Osteocyte (in vitro differentiated cells): Measurements from ENCODE around the gene CSMD2. TPM values are rescaled to one million over a fixed set of nuclear protein-coding genes. Genes with fewer than 3 reads are reported as not detected.

Source experiments
- DNase-seq: peaks from one replicate; pipeline ENCODE4 v3.0.0; 2021; ENCODE audit warnings: mixed read lengths; ENCODE audit not compliant: unreplicated experiment; ENCODE audit errors: extremely low spot score
- H3K27ac Mint-ChIP-seq: one replicate; pipeline ENCODE4 v1.8.0; 2021; ENCODE audit warnings: mild to moderate bottlenecking, mixed read lengths; ENCODE audit not compliant: unreplicated experiment
- H3K27me3 Mint-ChIP-seq: one replicate; pipeline ENCODE4 v1.8.0; 2021; ENCODE audit warnings: mixed read lengths; ENCODE audit not compliant: unreplicated experiment
- H3K36me3 Mint-ChIP-seq: one replicate; pipeline ENCODE4 v1.8.0; 2021; ENCODE audit warnings: mixed read lengths; ENCODE audit not compliant: unreplicated experiment
- H3K4me1 Mint-ChIP-seq: one replicate; pipeline ENCODE4 v1.8.0; 2021; ENCODE audit warnings: mixed read lengths; ENCODE audit not compliant: unreplicated experiment
- H3K4me3 Mint-ChIP-seq: one replicate; pipeline ENCODE4 v1.8.0; 2021; ENCODE audit warnings: mild to moderate bottlenecking, moderate library complexity, mixed read lengths; ENCODE audit not compliant: unreplicated experiment
- H3K9me3 Mint-ChIP-seq: one replicate; pipeline ENCODE4 v1.8.0; 2021; ENCODE audit warnings: mixed read lengths; ENCODE audit not compliant: unreplicated experiment
- long read RNA-seq: library from polyadenylated mRNA; unstranded; transcript quantifications from one replicate; pipeline ENCODE4 v2.0.0, GENCODE V29; 2021
- total RNA-seq: library from RNA; stranded (reverse); gene quantifications from 2 replicates; pipeline ENCODE4 v1.2.1, GENCODE V29; 2021
- TF ChIP-seq, protein P1 (sequence below): fragments of 200-600 bp; sonication (generic); IDR thresholded peaks from 2 replicates; pipeline ENCODE4 v1.5.0; 2021; ENCODE audit warnings: antibody characterized with exemption, mild to moderate bottlenecking, moderate library complexity

The CSMD2 gene
- total RNA-seq: not detected in 2 replicates
- long read RNA-seq: 0 reads

- H3K4me3 Mint-ChIP-seq: peak within 1 kb of the TSS; percentile 54
- TF ChIP-seq, protein P1, sequence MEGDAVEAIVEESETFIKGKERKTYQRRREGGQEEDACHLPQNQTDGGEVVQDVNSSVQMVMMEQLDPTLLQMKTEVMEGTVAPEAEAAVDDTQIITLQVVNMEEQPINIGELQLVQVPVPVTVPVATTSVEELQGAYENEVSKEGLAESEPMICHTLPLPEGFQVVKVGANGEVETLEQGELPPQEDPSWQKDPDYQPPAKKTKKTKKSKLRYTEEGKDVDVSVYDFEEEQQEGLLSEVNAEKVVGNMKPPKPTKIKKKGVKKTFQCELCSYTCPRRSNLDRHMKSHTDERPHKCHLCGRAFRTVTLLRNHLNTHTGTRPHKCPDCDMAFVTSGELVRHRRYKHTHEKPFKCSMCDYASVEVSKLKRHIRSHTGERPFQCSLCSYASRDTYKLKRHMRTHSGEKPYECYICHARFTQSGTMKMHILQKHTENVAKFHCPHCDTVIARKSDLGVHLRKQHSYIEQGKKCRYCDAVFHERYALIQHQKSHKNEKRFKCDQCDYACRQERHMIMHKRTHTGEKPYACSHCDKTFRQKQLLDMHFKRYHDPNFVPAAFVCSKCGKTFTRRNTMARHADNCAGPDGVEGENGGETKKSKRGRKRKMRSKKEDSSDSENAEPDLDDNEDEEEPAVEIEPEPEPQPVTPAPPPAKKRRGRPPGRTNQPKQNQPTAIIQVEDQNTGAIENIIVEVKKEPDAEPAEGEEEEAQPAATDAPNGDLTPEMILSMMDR: no peak
- H3K36me3 Mint-ChIP-seq: no peaks in the 10 kb centered on the region
- no peaks in the 10 kb centered on the region for H3K9me3 Mint-ChIP-seq
- H3K27ac Mint-ChIP-seq: no peak within 1 kb of the TSS
- H3K27me3 Mint-ChIP-seq: peaks cover 50% of the 10 kb centered on the region
- H3K4me1 Mint-ChIP-seq: peaks cover 16% of the 10 kb centered on the region
- DNase-seq: no peak
Measured at GRCh38 chr1:34164771-34165391, at the start of gene CSMD2. CSMD2 (minus strand) TSS chr1:34165230; CDS start chr1:34165097, 133 bp downstream.

- Mint-ChIP-seq H3K4me3 (no peak overlapping the region), H3K36me3 (no peaks in the 10 kb centered on the region), H3K9me3 (no peaks in the 10 kb centered on the region), H3K4me1 (no peaks in the 10 kb centered on the region), H3K27ac (no peak overlapping the region), H3K27me3 (no peaks in the 10 kb centered on the region)
- TF ChIP-seq, protein P1: no peak
- DNase-seq: no peak
Measured at GRCh38 chr1:34213956-34214355, 48.9 kb upstream of the CSMD2 start.

- no peak overlapping the region for H3K4me3 Mint-ChIP-seq
- TF ChIP-seq, protein P1: no peak
- H3K27me3 Mint-ChIP-seq: no peaks in the 10 kb centered on the region
- no peak for DNase-seq
- no peaks in the 10 kb centered on the region for H3K9me3 Mint-ChIP-seq
- no peaks in the 10 kb centered on the region for H3K4me1 Mint-ChIP-seq
- no peak overlapping the region for H3K27ac Mint-ChIP-seq
- no peaks in the 10 kb centered on the region for H3K36me3 Mint-ChIP-seq
Measured at GRCh38 chr1:34212673-34213072, 47.6 kb upstream of the CSMD2 start.

DNA sequence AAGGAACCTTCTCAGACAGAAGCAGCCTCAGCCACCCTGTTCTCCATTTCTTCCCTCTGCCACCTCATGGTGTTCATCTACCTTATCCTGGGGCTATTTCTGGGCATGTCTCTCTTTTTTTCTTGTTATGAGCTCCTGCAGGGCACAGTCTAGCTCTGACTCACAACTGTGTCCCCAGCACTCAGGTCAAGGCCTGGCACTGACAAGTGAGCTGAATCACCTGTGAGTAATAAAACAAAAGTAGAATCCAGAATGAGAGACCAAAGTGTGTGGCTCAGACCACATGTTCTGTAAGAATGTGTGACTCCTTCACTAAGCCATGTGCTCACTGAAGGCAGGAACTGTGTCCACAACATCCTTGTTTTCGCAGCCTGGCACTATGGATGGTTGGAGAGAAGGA, 34.9 kb upstream of the CSMD2 start:
- no peak for DNase-seq
- Mint-ChIP-seq H3K4me3 (no peak overlapping the region), H3K27ac (no peak overlapping the region), H3K36me3 (no peaks in the 10 kb centered on the region), H3K9me3 (peaks cover 14% of the 10 kb centered on the region), H3K4me1 (no peaks in the 10 kb centered on the region), H3K27me3 (no peaks in the 10 kb centered on the region)
- TF ChIP-seq, protein P1: no peak

- TF ChIP-seq, protein P1: no peak
- peaks cover 26% of the 10 kb centered on the region for H3K9me3 Mint-ChIP-seq
- no peaks in the 10 kb centered on the region for H3K27me3 Mint-ChIP-seq
- no peak overlapping the region for H3K4me3 Mint-ChIP-seq
- no peak overlapping the region for H3K27ac Mint-ChIP-seq
- H3K36me3 Mint-ChIP-seq: no peaks in the 10 kb centered on the region
- no peak for DNase-seq
- H3K4me1 Mint-ChIP-seq: no peaks in the 10 kb centered on the region
Measured at GRCh38 chr1:34192621-34193020, 27.6 kb upstream of the CSMD2 start.
